ENCODE results near the gene TAS2R4. TPM values are rescaled to one million over a fixed set of nuclear protein-coding genes. Genes with fewer than 3 reads are reported as not detected.

Gene TAS2R4
- total RNA-seq, 1 experiment from 2014 or later = 0.66 TPM

GRCh38 chr7:141792526-141792925 is 16.1 kb downstream of the TAS2R4 start:
- Histone ChIP-seq H4K8ac (replicated peaks; ENCODE audit: insufficient read length, low read depth, low read length) (no peak overlapping the region), H3K9ac (ENCODE audit: extremely low read depth, insufficient read length, low read length) (no peak overlapping the region), H4K5ac (ENCODE audit: insufficient read length, low read depth, low read length) (no peak overlapping the region), H3K4me1 (ENCODE audit: insufficient read depth, low read length) (no peaks in the 10 kb centered on the region), H4K91ac (ENCODE audit: insufficient read length, low read depth, low read length) (no peak overlapping the region), H2BK5ac (ENCODE audit: insufficient read length, low read length) (no peak overlapping the region), H2BK120ac (ENCODE audit: low read depth, low read length, poor library complexity, severe bottlenecking) (no peak overlapping the region), H2BK12ac (ENCODE audit: insufficient read length, low read depth, low read length) (no peak overlapping the region), H3K56ac (ENCODE audit: insufficient read length, low read depth, low read length) (no peak overlapping the region), H2BK15ac (ENCODE audit: low read depth, low read length) (no peak overlapping the region; the same call in 1 of the 2 replicates), H3K9me3 (ENCODE audit: control insufficient read depth, low read depth, low read length) (no peaks in the 10 kb centered on the region), H3K18ac (ENCODE audit: insufficient read length, low read depth, low read length) (no peak overlapping the region), H2AFZ (ENCODE audit: low read length) (no peak overlapping the region), H3K4ac (ENCODE audit: low read depth, low read length) (no peak overlapping the region), H3T11ph (ENCODE audit: low read length) (no peak overlapping the region), H2BK20ac (ENCODE audit: low read depth, low read length, poor library complexity, severe bottlenecking) (no peak overlapping the region), H3K23ac (ENCODE audit: insufficient read length, low read depth, low read length) (no peak overlapping the region), H4K20me1 (ENCODE audit: control insufficient read depth, insufficient read depth, insufficient read length) (no peaks in the 10 kb centered on the region), H3K79me2 (ENCODE audit: insufficient read depth, low read length) (no peaks in the 10 kb centered on the region), H3K27ac (ENCODE audit: insufficient read length, low read depth, low read length) (no peak overlapping the region), H3K23me2 (ENCODE audit: insufficient read length, low read depth, low read length, poor library complexity, severe bottlenecking) (no peaks in the 10 kb centered on the region), H3K27me3 (ENCODE audit: insufficient read depth, low read length) (no peaks in the 10 kb centered on the region), H3K4me2 (ENCODE audit: insufficient read depth, insufficient read length, low read length) (no peak overlapping the region), H3K79me1 (ENCODE audit: insufficient read depth, low read depth, low read length, poor library complexity, severe bottlenecking) (no peaks in the 10 kb centered on the region), H2AK5ac (ENCODE audit: insufficient read length, low read length) (no peak overlapping the region), H3K14ac (ENCODE audit: insufficient read depth, low read length) (no peak overlapping the region)
- no peak overlapping the region for H3K4me3 Mint-ChIP-seq
- TF ChIP-seq, protein P1, sequence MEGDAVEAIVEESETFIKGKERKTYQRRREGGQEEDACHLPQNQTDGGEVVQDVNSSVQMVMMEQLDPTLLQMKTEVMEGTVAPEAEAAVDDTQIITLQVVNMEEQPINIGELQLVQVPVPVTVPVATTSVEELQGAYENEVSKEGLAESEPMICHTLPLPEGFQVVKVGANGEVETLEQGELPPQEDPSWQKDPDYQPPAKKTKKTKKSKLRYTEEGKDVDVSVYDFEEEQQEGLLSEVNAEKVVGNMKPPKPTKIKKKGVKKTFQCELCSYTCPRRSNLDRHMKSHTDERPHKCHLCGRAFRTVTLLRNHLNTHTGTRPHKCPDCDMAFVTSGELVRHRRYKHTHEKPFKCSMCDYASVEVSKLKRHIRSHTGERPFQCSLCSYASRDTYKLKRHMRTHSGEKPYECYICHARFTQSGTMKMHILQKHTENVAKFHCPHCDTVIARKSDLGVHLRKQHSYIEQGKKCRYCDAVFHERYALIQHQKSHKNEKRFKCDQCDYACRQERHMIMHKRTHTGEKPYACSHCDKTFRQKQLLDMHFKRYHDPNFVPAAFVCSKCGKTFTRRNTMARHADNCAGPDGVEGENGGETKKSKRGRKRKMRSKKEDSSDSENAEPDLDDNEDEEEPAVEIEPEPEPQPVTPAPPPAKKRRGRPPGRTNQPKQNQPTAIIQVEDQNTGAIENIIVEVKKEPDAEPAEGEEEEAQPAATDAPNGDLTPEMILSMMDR (conservative IDR thresholded peaks at IDR 0.05) = no peak
- DNase-seq = no peak
- no peaks in the 10 kb centered on the region for H3K4me1 Mint-ChIP-seq
- no CpG with 5 or more reads among the region's 2 CpGs for WGBS (ENCODE audit: extremely low coverage, insufficient read length, low lambda C conversion rate)
- no peaks in the 10 kb centered on the region for H3K27me3 Mint-ChIP-seq (ENCODE audit: low read depth)
- H3K27ac Mint-ChIP-seq = no peak overlapping the region; a peak in 1 of 7 replicates
- H3K9me3 Mint-ChIP-seq = no peaks in the 10 kb centered on the region; a peak in 1 of 5 replicates
- peaks cover 2 to 5% (median 4%) of the 10 kb centered on the region in 3 experiments; a peak in 4 of 7 replicates for H3K36me3 Mint-ChIP-seq (ENCODE audit: insufficient read depth in 1 of 3, low read depth in 3 of 3)
